ENCODE measurements around the gene KRTCAP3. TPM values are rescaled to one million over a fixed set of nuclear protein-coding genes. Genes with fewer than 3 reads are reported as not detected.

Gene KRTCAP3
- total RNA-seq, 8 experiments from 2014 or later, result 0.54 to 3.2 (median 1.7) TPM; not detected in 1

Other genes with a start within 250 kb of the KRTCAP3 start
- gene ATRAID, start 230.3 kb upstream of the KRTCAP3 start, total RNA-seq, result 100 to 1,000 TPM in 6 of 8 experiments, 10 to 100 TPM in 2; 77.0 to 252 (median 123) TPM
- gene SLC5A6, start 230.1 kb upstream of the KRTCAP3 start, total RNA-seq, result 10 to 100 TPM; 16.0 to 59.5 (median 33.7) TPM
- 10 to 100 TPM; 20.5 to 72.3 (median 31.5) TPM for gene CAD, start 225.0 kb upstream of the KRTCAP3 start, total RNA-seq
- gene SLC30A3, start 179.3 kb upstream of the KRTCAP3 start, total RNA-seq, result 1 to 10 TPM in 1 of 8 experiments, under 1 TPM in 7; 0.27 to 1.6 (median 0.61) TPM
- not detected for gene DNAJC5G, start 166.9 kb upstream of the KRTCAP3 start, total RNA-seq
- under 1 TPM in 7 of 8 experiments, not detected in 1; 0.25 to 1.00 (median 0.38) TPM for gene TRIM54, start 160.0 kb upstream of the KRTCAP3 start, total RNA-seq
- gene UCN, start 133.9 kb upstream of the KRTCAP3 start, total RNA-seq, result 1 to 10 TPM in 5 of 8 experiments, under 1 TPM in 2, not detected in 1; 0.61 to 3.5 (median 1.4) TPM
- 100 to 1,000 TPM in 1 of 8 experiments, 10 to 100 TPM in 7; 36.7 to 141 (median 68.9) TPM for gene MPV17, start 119.3 kb upstream of the KRTCAP3 start, total RNA-seq
- gene GTF3C2, start 85.6 kb upstream of the KRTCAP3 start, total RNA-seq, result 10 to 100 TPM; 19.6 to 80.8 (median 33.0) TPM
- gene EIF2B4, start 72.0 kb upstream of the KRTCAP3 start, total RNA-seq, result 10 to 100 TPM; 24.0 to 51.7 (median 34.6) TPM
- gene SNX17, start 71.8 kb upstream of the KRTCAP3 start, total RNA-seq, result 100 to 1,000 TPM in 2 of 8 experiments, 10 to 100 TPM in 6; 46.1 to 142 (median 83.7) TPM
- 10 to 100 TPM; 12.7 to 22.5 (median 18.6) TPM for gene ZNF513, start 61.6 kb upstream of the KRTCAP3 start, total RNA-seq
- gene PPM1G, start 32.8 kb upstream of the KRTCAP3 start, total RNA-seq, result 100 to 1,000 TPM in 2 of 8 experiments, 10 to 100 TPM in 6; 58.0 to 119 (median 77.6) TPM
- 100 to 1,000 TPM in 1 of 8 experiments, 10 to 100 TPM in 7; 48.8 to 108 (median 77.5) TPM for gene NRBP1, start 13.8 kb upstream of the KRTCAP3 start, total RNA-seq
- gene IFT172, start 47.4 kb downstream of the KRTCAP3 start, total RNA-seq, result 10 to 100 TPM; 16.8 to 44.0 (median 24.7) TPM
- 10 to 100 TPM in 1 of 8 experiments, 1 to 10 TPM in 7; 2.8 to 74.2 (median 6.8) TPM for gene FNDC4, start 52.8 kb downstream of the KRTCAP3 start, total RNA-seq
- 1 to 10 TPM in 2 of 8 experiments, under 1 TPM in 5, not detected in 1; 0.16 to 2.4 (median 0.66) TPM for gene GCKR, start 54.5 kb downstream of the KRTCAP3 start, total RNA-seq
- 10 to 100 TPM; 15.7 to 67.2 (median 51.4) TPM for gene ZNF512, start 140.7 kb downstream of the KRTCAP3 start, total RNA-seq
- 10 to 100 TPM in 1 of 8 experiments, 1 to 10 TPM in 7; 2.4 to 18.5 (median 6.5) TPM for gene CCDC121, start 186.6 kb downstream of the KRTCAP3 start, total RNA-seq
- 10 to 100 TPM; 22.5 to 67.6 (median 32.5) TPM for gene GPN1, start 186.7 kb downstream of the KRTCAP3 start, total RNA-seq
- gene SUPT7L, start 221.2 kb downstream of the KRTCAP3 start, total RNA-seq, result 10 to 100 TPM; 33.9 to 59.7 (median 40.3) TPM
- gene SLC4A1AP, start 221.5 kb downstream of the KRTCAP3 start, total RNA-seq, result 10 to 100 TPM; 26.3 to 35.6 (median 29.9) TPM